Glutamatergic neuron (in vitro differentiated cells): ENCODE data around the gene SMIM7. TPM values are rescaled to one million over a fixed set of nuclear protein-coding genes. Genes with fewer than 3 reads are reported as not detected.

Source experiments
- DNase-seq: peaks from one replicate; pipeline ENCODE4 v3.0.0; 2022
- H3K27ac Mint-ChIP-seq: one replicate; pipeline ENCODE4 v1.8.0; 2020; ENCODE audit warnings: mild to moderate bottlenecking, mixed read lengths, inconsistent platforms; ENCODE audit not compliant: unreplicated experiment
- H3K27me3 Mint-ChIP-seq: one replicate; pipeline ENCODE4 v1.8.0; 2020; ENCODE audit warnings: mild to moderate bottlenecking, moderate library complexity, mixed read lengths, inconsistent platforms; ENCODE audit not compliant: unreplicated experiment
- H3K36me3 Mint-ChIP-seq: one replicate; pipeline ENCODE4 v1.8.0; 2020; ENCODE audit warnings: mild to moderate bottlenecking, mixed read lengths, inconsistent platforms; ENCODE audit not compliant: unreplicated experiment
- H3K4me1 Mint-ChIP-seq: one replicate; pipeline ENCODE4 v1.8.0; 2020; ENCODE audit warnings: mild to moderate bottlenecking, low read depth, mixed read lengths, inconsistent platforms; ENCODE audit not compliant: unreplicated experiment
- H3K4me3 Mint-ChIP-seq: one replicate; pipeline ENCODE4 v1.8.0; 2020; ENCODE audit warnings: mild to moderate bottlenecking, mixed read lengths, inconsistent platforms; ENCODE audit not compliant: unreplicated experiment
- H3K9me3 Mint-ChIP-seq: one replicate; pipeline ENCODE4 v1.8.0; 2020; ENCODE audit warnings: mild to moderate bottlenecking, moderate library complexity, mixed read lengths, inconsistent platforms; ENCODE audit not compliant: unreplicated experiment
- total RNA-seq: library from RNA; stranded (reverse); fragmentation: NEBNext Ultra II Directional; extraction: Animal tissue kit (Norgen Biotek cat#: 25700); gene quantifications from one replicate; pipeline ENCODE4 v1.2.1, GENCODE V29; 2021; ENCODE audit not compliant: unreplicated experiment
- TF ChIP-seq, protein P1 (sequence below): fragments of 200-600 bp; sonication (generic); IDR thresholded peaks from one replicate; pipeline ENCODE4 v1.5.0; 2021; ENCODE audit not compliant: partially characterized antibody, unreplicated experiment

The SMIM7 gene
- total RNA-seq, 1 donor from 2014 or later = 81.0 TPM

DNA sequence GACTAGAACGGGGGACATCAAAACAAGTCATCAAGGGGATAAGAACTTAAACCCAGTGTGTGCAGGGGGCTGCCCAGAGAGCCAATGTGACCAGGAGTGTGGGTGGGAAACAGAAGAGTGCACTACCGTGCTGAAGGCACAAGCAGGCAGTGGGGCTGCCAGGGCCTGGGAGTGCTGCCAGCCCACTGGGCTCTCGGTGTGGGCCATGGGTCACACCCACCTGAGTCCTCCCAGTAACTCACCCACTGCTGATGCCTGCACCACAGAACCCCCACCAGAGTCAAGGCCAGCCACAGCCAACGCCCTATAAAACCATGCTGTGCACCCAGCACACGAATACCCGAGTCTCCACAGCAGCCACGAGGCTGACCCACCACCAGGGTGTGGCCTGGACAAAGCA lies 40.5 kb downstream of the SMIM7 start:
- no peaks in the 10 kb centered on the region for H3K9me3 Mint-ChIP-seq
- H3K27ac Mint-ChIP-seq = no peak overlapping the region
- TF ChIP-seq, protein P1, sequence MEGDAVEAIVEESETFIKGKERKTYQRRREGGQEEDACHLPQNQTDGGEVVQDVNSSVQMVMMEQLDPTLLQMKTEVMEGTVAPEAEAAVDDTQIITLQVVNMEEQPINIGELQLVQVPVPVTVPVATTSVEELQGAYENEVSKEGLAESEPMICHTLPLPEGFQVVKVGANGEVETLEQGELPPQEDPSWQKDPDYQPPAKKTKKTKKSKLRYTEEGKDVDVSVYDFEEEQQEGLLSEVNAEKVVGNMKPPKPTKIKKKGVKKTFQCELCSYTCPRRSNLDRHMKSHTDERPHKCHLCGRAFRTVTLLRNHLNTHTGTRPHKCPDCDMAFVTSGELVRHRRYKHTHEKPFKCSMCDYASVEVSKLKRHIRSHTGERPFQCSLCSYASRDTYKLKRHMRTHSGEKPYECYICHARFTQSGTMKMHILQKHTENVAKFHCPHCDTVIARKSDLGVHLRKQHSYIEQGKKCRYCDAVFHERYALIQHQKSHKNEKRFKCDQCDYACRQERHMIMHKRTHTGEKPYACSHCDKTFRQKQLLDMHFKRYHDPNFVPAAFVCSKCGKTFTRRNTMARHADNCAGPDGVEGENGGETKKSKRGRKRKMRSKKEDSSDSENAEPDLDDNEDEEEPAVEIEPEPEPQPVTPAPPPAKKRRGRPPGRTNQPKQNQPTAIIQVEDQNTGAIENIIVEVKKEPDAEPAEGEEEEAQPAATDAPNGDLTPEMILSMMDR = no peak
- no peak for DNase-seq
- H3K36me3 Mint-ChIP-seq = no peaks in the 10 kb centered on the region
- H3K4me3 Mint-ChIP-seq = no peak overlapping the region
- peaks cover 6% of the 10 kb centered on the region for H3K27me3 Mint-ChIP-seq
- H3K4me1 Mint-ChIP-seq = peaks cover 27% of the 10 kb centered on the region

DNA sequence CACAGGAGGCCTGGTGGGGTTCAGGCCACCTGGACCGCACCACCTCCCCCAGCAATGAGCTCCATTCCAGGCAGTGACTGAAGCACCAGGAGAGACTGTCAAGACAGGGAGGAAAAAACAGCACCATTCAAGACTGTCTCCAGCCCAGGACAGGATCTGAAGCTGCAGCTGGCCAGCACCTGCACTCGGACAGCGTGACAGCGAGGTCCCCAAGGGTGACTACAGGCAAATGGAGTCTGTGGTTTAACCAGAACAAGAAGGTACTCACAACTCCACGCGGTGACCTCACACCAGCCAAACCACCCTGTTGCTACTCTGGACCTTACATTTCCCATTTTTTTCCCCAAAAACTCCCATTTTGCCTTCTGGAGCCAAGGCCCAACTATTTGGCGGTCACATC lies 41.7 kb downstream of the SMIM7 start:
- DNase-seq = no peak
- H3K4me1 Mint-ChIP-seq = peaks cover 28% of the 10 kb centered on the region
- H3K9me3 Mint-ChIP-seq = no peaks in the 10 kb centered on the region
- peaks cover 9% of the 10 kb centered on the region for H3K27me3 Mint-ChIP-seq
- TF ChIP-seq, protein P1 = no peak
- H3K4me3 Mint-ChIP-seq = peak overlapping the region; percentile 11
- H3K27ac Mint-ChIP-seq = peak overlapping the region; percentile 64
- H3K36me3 Mint-ChIP-seq = no peaks in the 10 kb centered on the region

DNA sequence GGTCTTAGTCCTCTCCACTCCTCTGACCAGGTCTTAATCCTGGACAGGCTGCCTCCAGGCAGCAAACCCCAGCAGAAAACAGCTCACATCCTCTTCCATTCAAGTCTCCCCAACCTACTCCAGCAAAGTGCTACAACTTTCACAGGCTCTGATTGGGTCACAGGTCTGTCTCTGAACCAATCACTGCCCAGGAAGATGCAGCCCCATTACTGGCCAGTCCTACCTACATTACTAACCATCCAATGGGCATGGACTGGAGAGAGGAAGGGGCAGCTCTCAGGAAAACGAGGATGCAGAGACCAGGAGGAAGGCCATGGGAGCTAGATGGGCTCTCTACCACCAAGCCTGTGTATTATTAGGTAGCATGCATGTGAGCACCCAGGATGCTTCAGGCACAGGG lies 44.1 kb downstream of the SMIM7 start:
- Mint-ChIP-seq H3K36me3 (no peaks in the 10 kb centered on the region), H3K27me3 (peaks cover 11% of the 10 kb centered on the region), H3K4me1 (peaks cover 28% of the 10 kb centered on the region), H3K4me3 (no peak overlapping the region), H3K9me3 (no peaks in the 10 kb centered on the region), H3K27ac (no peak overlapping the region)
- TF ChIP-seq, protein P1 = no peak
- no peak for DNase-seq

DNA sequence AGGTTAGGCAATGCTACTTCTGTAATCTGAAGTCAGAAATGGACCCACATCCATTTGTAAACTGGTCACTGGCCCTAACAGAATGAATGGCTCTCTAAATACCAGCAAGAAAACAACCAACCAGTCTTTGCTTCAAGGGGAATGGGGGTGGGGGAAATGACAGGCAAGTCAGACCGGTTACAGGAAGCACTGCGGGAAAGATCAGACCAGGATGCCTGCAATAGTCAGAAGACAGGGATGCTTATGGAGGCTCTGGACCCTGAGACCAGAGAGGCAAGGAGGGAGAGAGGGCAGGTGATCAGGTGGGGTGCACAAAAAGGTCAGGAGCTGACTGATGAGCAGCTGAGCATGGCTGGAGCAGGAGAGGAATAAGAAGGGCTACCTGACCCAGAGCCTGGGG lies 45.0 kb downstream of the SMIM7 start:
- TF ChIP-seq, protein P1 = no peak
- Mint-ChIP-seq H3K27me3 (peaks cover 11% of the 10 kb centered on the region), H3K27ac (no peak overlapping the region), H3K9me3 (no peaks in the 10 kb centered on the region), H3K36me3 (no peaks in the 10 kb centered on the region), H3K4me3 (no peak overlapping the region), H3K4me1 (peaks cover 26% of the 10 kb centered on the region)
- no peak for DNase-seq

DNA sequence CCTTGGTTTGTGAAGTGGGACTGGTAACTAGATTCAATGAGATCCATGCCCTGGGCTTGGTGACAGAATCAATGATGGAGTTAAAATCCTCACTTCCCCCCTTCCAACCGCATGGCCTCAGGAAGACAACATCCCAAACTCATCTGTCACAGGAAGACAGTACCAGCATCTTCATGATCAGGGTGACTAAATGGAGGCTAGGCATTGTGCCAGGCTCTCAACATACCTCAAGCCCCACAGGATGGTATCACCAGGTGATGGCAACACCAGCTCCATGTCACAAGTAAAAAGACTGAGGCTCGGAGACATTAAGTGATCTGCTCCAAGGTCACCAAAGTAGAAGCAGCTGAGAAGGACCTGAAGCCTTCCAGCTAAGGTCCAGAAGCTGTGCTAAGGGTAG lies 46.1 kb downstream of the SMIM7 start:
- no peaks in the 10 kb centered on the region for H3K36me3 Mint-ChIP-seq
- DNase-seq = no peak
- H3K27me3 Mint-ChIP-seq = peaks cover 9% of the 10 kb centered on the region
- no peak overlapping the region for H3K27ac Mint-ChIP-seq
- H3K9me3 Mint-ChIP-seq = no peaks in the 10 kb centered on the region
- peaks cover 18% of the 10 kb centered on the region for H3K4me1 Mint-ChIP-seq
- TF ChIP-seq, protein P1 = no peak
- no peak overlapping the region for H3K4me3 Mint-ChIP-seq
